ENCODE results near the gene PCYT2.

PCYT2 gene

GRCh38 chr17:81939218-81939617 lies 28.0 kb upstream of the PCYT2 start:
- H3K27me3 ChIP-seq (ENCODE audit: control insufficient read depth, insufficient read depth, low read length), result peaks cover 20% of the 10 kb centered on the region
- no peak overlapping the region for H3K4me3 ChIP-seq (ENCODE audit: low read length)
- H3K9me3 ChIP-seq (ENCODE audit: control insufficient read depth, low read length), result no peaks in the 10 kb centered on the region
- peaks cover 22% of the 10 kb centered on the region for H3K4me1 ChIP-seq (ENCODE audit: control insufficient read depth, insufficient read depth, low read length)
- no peaks in the 10 kb centered on the region for H3K36me3 ChIP-seq (ENCODE audit: control insufficient read depth, insufficient read depth, low read length)
- no peak overlapping the region for H3K9ac ChIP-seq (ENCODE audit: low read length)

DNA sequence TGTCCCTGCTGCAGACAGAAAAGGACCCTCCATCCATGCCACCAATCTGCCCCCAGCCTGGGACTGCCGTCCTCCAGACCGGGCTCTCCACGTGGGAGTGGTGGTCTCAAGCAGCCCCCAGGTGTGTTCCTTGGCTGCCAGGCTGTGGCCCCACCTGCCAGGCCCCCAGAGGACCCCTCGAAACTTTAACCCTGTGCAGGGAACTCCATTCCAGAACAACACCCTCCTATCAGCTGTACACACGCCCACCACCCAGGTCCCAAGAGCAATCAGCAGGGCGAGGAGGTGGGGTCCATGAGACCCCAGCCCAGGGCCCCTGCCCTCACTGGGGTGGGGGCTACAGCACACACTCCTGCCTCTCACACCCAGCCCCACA lies 24.5 kb upstream of the PCYT2 start:
- no peaks in the 10 kb centered on the region for H3K9me3 ChIP-seq (ENCODE audit: control insufficient read depth, low read length)
- H3K4me3 ChIP-seq (ENCODE audit: low read length), result no peak overlapping the region
- no peaks in the 10 kb centered on the region for H3K36me3 ChIP-seq (ENCODE audit: control insufficient read depth, insufficient read depth, low read length)
- no peak overlapping the region for H3K9ac ChIP-seq (ENCODE audit: low read length)
- peaks cover 35% of the 10 kb centered on the region for H3K4me1 ChIP-seq (ENCODE audit: control insufficient read depth, insufficient read depth, low read length)
- peaks cover 9% of the 10 kb centered on the region for H3K27me3 ChIP-seq (ENCODE audit: control insufficient read depth, insufficient read depth, low read length)

DNA sequence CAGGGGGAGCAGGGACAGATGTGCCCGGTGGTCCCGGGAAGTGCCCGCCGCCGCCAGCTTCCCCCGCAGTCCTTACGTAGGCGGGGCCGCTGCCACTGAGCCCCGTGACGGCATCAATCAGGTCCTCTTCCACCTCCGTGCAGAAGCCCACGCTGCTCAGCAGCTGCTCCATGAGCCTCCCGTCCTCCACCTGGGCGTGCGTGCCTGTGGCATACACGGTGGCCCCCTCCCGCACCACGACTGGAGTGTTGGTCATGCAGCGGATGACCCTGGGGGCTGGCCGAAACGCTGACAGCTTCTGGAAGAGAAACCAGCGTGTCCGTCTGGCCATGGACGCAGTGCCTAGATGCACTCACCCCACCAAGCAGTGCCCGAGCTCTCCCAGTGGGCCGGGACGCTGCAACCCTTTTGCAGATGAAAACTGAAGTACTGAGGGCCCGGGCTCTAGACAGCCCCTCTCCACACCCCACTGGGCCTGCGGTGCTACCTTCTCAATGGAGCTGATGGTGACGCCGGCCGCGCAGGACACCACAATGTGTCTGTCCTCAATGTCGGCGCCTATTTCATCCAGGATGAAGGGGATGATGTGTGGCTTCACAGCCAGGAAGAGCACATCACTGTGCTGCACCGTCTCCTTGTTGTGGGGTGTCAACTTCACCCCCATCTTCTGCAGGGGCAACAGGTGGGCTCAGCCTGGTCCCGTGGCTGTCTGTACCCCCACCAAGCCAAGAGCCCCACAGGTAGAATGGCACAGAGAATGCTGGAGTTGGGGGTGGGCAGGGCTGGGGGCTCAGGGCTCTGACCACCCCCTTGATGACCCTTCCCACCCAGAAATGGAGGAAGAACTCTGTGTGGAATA lies 23.9 kb upstream of the PCYT2 start:
- Histone ChIP-seq H3K27me3 (ENCODE audit: control insufficient read depth, insufficient read depth, low read length) (peaks cover 6% of the 10 kb centered on the region), H3K9ac (ENCODE audit: low read length) (no peak overlapping the region), H3K4me3 (ENCODE audit: low read length) (no peak overlapping the region), H3K9me3 (ENCODE audit: control insufficient read depth, low read length) (no peaks in the 10 kb centered on the region), H3K36me3 (ENCODE audit: control insufficient read depth, insufficient read depth, low read length) (no peaks in the 10 kb centered on the region), H3K4me1 (ENCODE audit: control insufficient read depth, insufficient read depth, low read length) (peaks cover 30% of the 10 kb centered on the region)

DNA sequence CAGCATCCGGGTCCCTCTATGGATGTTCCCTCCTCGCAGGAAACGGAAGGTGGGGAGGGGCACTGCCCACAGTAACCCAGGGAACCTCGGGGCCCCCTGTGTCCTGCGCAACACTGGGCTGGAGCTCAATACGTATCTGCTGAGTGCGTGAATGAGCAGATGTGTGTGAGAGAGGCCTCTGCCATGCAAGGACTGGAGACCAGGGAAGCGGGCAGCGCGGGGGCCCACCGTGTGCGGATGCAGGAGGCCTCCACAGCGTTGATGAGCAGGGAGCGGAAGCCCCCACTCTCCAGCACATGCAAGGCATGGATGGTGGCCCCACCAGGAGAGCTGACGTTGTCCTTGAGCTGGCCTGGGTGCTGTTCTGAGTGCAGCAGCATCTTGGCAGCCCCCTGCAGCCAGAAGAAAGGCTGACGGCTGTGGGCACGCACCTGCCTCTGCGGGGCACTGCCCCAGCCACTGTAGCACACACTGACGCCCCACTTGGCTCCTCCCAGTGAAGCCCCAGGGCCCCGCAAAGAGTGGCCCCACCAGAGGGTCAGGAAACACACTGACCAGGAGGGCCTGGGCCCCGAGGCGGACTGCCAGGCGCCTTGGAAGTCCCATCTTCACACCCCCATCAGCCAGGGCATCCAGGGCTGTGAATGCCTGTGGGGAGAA lies 23.0 kb upstream of the PCYT2 start:
- Histone ChIP-seq H3K36me3 (ENCODE audit: control insufficient read depth, insufficient read depth, low read length) (no peaks in the 10 kb centered on the region), H3K9ac (ENCODE audit: low read length) (no peak overlapping the region), H3K4me1 (ENCODE audit: control insufficient read depth, insufficient read depth, low read length) (peaks cover 26% of the 10 kb centered on the region), H3K27me3 (ENCODE audit: control insufficient read depth, insufficient read depth, low read length) (no peaks in the 10 kb centered on the region), H3K4me3 (ENCODE audit: low read length) (no peak overlapping the region), H3K9me3 (ENCODE audit: control insufficient read depth, low read length) (no peaks in the 10 kb centered on the region)

- Histone ChIP-seq H3K9me3 (ENCODE audit: control insufficient read depth, low read length) (no peaks in the 10 kb centered on the region), H3K4me1 (ENCODE audit: control insufficient read depth, insufficient read depth, low read length) (peaks cover 34% of the 10 kb centered on the region), H3K9ac (ENCODE audit: low read length) (no peak overlapping the region), H3K36me3 (ENCODE audit: control insufficient read depth, insufficient read depth, low read length) (no peaks in the 10 kb centered on the region), H3K27me3 (ENCODE audit: control insufficient read depth, insufficient read depth, low read length) (peaks cover 7% of the 10 kb centered on the region), H3K4me3 (ENCODE audit: low read length) (no peak overlapping the region)
Observed at GRCh38 chr17:81933178-81933699, 22.0 kb upstream of the PCYT2 start.

- no peak overlapping the region for H3K4me3 ChIP-seq (ENCODE audit: low read length)
- no peak overlapping the region for H3K9ac ChIP-seq (ENCODE audit: low read length)
- no peaks in the 10 kb centered on the region for H3K9me3 ChIP-seq (ENCODE audit: control insufficient read depth, low read length)
- peaks cover 39% of the 10 kb centered on the region for H3K4me1 ChIP-seq (ENCODE audit: control insufficient read depth, insufficient read depth, low read length)
- H3K36me3 ChIP-seq (ENCODE audit: control insufficient read depth, insufficient read depth, low read length), result no peaks in the 10 kb centered on the region
- peaks cover 10% of the 10 kb centered on the region for H3K27me3 ChIP-seq (ENCODE audit: control insufficient read depth, insufficient read depth, low read length)
Observed at GRCh38 chr17:81932333-81932983, 21.3 kb upstream of the PCYT2 start.

GRCh38 chr17:81931557-81932332 lies 20.5 kb upstream of the PCYT2 start:
- no peaks in the 10 kb centered on the region for H3K9me3 ChIP-seq (ENCODE audit: control insufficient read depth, low read length)
- H3K4me1 ChIP-seq (ENCODE audit: control insufficient read depth, insufficient read depth, low read length), result peaks cover 39% of the 10 kb centered on the region
- H3K36me3 ChIP-seq (ENCODE audit: control insufficient read depth, insufficient read depth, low read length), result no peaks in the 10 kb centered on the region
- peaks cover 10% of the 10 kb centered on the region for H3K27me3 ChIP-seq (ENCODE audit: control insufficient read depth, insufficient read depth, low read length)
- H3K9ac ChIP-seq (ENCODE audit: low read length), result no peak overlapping the region
- H3K4me3 ChIP-seq (ENCODE audit: low read length), result no peak overlapping the region

GRCh38 chr17:81931189-81931556 lies 20.0 kb upstream of the PCYT2 start:
- Histone ChIP-seq H3K9me3 (ENCODE audit: control insufficient read depth, low read length) (no peaks in the 10 kb centered on the region), H3K9ac (ENCODE audit: low read length) (no peak overlapping the region), H3K36me3 (ENCODE audit: control insufficient read depth, insufficient read depth, low read length) (no peaks in the 10 kb centered on the region), H3K27me3 (ENCODE audit: control insufficient read depth, insufficient read depth, low read length) (peaks cover 10% of the 10 kb centered on the region), H3K4me1 (ENCODE audit: control insufficient read depth, insufficient read depth, low read length) (peaks cover 39% of the 10 kb centered on the region), H3K4me3 (ENCODE audit: low read length) (no peak overlapping the region)

DNA sequence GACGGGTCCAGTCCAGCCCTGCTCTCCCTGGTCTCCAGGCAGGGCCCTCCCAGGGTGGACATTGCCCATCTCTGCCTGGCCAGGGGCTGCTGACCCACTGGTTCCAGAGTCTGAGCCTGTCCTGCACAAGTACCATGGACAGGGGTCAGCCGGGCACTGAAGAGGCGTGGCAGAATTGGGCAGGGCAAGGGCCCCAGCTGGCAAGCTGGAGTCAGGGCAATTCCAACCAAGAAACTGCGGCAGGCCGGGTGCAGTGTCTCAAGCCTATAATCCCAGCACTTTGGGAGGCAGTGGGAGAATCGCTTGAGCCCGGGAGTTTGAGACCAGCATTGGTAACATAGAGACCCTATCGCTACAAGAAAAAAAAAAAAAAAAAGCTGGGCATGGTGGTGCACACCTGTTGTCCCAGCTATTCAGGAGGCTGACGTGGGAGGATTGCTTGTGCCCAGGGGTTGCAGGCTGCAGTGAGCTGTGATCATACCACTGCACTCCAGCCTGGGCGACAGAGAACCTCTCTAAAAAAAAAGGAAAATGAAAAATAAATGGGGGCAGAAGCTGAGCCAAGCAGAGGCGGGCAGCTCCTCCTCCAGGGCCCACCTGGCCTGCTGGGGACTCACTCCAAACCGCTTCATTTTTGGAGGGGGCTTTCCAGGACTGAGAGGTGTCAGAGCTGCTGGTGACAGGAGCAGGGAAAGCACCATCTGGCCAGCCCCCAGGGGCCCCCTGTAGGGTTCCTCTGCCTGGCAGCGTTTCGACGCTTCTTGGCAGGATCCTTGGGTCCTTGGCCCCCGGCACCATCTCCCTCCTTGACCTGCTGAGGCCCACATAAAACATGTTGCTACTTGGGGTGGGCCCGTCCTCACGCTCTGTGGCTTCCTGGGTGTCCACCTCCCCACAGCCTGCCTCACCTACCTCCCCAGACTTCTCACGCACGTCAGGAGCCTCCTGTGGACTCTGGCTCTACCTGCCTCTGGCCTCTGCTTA lies 19.2 kb upstream of the PCYT2 start:
- H3K27me3 ChIP-seq (ENCODE audit: control insufficient read depth, insufficient read depth, low read length), result peaks cover 10% of the 10 kb centered on the region
- no peaks in the 10 kb centered on the region for H3K36me3 ChIP-seq (ENCODE audit: control insufficient read depth, insufficient read depth, low read length)
- H3K4me3 ChIP-seq (ENCODE audit: low read length), result no peak overlapping the region
- H3K4me1 ChIP-seq (ENCODE audit: control insufficient read depth, insufficient read depth, low read length), result peaks cover 38% of the 10 kb centered on the region
- no peak overlapping the region for H3K9ac ChIP-seq (ENCODE audit: low read length)
- no peaks in the 10 kb centered on the region for H3K9me3 ChIP-seq (ENCODE audit: control insufficient read depth, low read length)

GRCh38 chr17:81929253-81930141 lies 18.3 kb upstream of the PCYT2 start:
- peaks cover 10% of the 10 kb centered on the region for H3K27me3 ChIP-seq (ENCODE audit: control insufficient read depth, insufficient read depth, low read length)
- no peaks in the 10 kb centered on the region for H3K9me3 ChIP-seq (ENCODE audit: control insufficient read depth, low read length)
- H3K9ac ChIP-seq (ENCODE audit: low read length), result no peak overlapping the region
- peaks cover 45% of the 10 kb centered on the region for H3K4me1 ChIP-seq (ENCODE audit: control insufficient read depth, insufficient read depth, low read length)
- H3K36me3 ChIP-seq (ENCODE audit: control insufficient read depth, insufficient read depth, low read length), result no peaks in the 10 kb centered on the region
- no peak overlapping the region for H3K4me3 ChIP-seq (ENCODE audit: low read length)

Measured in mucosa of stomach (tissue), 1 donor.